HL-60 (cell line): ENCODE data around the gene SDK1.

Experiments
- CTCF ChIP-seq: IDR thresholded peaks from one replicate; pipeline ENCODE4 v1.5.1; 2011; ENCODE audit warnings: low read length, control low read depth, inconsistent platforms; ENCODE audit not compliant: insufficient read depth
- POLR2AphosphoS5 ChIP-seq: IDR thresholded peaks from 2 replicates; pipeline ENCODE4 v1.6.1; 2012; ENCODE audit warnings: low read depth
- REST ChIP-seq: IDR thresholded peaks from 2 replicates; pipeline ENCODE4 v1.6.1; 2012; ENCODE audit warnings: low read depth; ENCODE audit not compliant: insufficient replicate concordance

- TF ChIP-seq CTCF = no peak
- no peak for TF ChIP-seq POLR2AphosphoS5
- TF ChIP-seq REST = no peak
Observed at GRCh38 chr7:3657206-3657605, 356.2 kb downstream of the SDK1 start.
